NCI-H2081 (cell line): ENCODE data around the gene DUSP22.
"Not testable (repeated sequence)": the region's sequence is repeated elsewhere in the genome, so short reads cannot be mapped to it uniquely, and the experiment has no call there.

Source experiments
- DNase-seq, 2 experiments: peaks; one replicate each; lab custom pipeline; 2025; lab: John Stamatoyannopoulos, UW

DUSP22 gene

GRCh38 chr6:291697-292505 is at the start of gene DUSP22:
Gene DUSP22, plus strand, starts transcription at chr6:292487. Its CDS starts 53 bp downstream, at chr6:292540.
- DNase-seq, result no peak

- no peak for DNase-seq
Measured at GRCh38 chr6:246352-246751, 45.9 kb upstream of the DUSP22 start.

- DNase-seq, result no peak
Measured at GRCh38 chr6:247351-247750, 44.9 kb upstream of the DUSP22 start.

DNA sequence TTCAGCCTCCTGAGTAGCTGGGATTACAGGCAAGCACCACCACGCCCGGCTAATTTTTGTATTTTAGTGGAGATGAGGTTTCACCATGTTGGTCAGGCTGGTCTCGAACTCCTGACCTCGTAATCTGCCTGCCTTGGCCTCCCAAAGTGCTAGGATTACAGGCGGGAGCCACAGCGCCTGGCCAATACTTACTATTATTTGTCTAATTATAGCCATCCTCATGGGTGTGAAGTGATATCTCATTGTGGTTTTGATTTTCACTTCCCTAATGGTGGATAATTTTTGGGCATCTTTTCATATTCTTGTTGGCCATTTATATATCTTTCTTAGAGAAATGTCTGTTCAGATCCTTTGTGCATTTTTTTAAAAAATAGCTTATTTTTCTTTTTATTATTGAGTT is 44.2 kb upstream of the DUSP22 start:
- DNase-seq, result not testable (repeated sequence)

- DNase-seq, result no peak
Measured at GRCh38 chr6:250676-251075, 41.6 kb upstream of the DUSP22 start.

DNA sequence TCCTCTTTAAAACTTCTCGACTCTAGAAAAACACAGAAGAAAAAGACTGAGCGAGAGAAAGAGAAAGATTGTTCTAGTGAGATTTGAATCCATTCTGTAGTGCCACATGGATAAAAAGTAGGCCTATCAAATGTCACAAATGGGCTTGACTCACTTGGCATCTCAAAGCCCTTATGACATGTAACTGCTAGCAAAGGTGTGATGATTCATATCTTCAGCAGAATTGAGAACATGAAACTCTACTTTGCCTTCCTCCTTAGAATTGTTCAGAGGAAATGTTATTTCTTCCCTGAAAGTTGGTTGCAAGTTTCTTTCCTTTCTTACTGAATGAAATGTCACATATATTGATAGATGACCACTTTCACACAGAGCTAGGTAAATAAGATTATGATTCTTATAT is 40.4 kb upstream of the DUSP22 start:
- no peak for DNase-seq

DNA sequence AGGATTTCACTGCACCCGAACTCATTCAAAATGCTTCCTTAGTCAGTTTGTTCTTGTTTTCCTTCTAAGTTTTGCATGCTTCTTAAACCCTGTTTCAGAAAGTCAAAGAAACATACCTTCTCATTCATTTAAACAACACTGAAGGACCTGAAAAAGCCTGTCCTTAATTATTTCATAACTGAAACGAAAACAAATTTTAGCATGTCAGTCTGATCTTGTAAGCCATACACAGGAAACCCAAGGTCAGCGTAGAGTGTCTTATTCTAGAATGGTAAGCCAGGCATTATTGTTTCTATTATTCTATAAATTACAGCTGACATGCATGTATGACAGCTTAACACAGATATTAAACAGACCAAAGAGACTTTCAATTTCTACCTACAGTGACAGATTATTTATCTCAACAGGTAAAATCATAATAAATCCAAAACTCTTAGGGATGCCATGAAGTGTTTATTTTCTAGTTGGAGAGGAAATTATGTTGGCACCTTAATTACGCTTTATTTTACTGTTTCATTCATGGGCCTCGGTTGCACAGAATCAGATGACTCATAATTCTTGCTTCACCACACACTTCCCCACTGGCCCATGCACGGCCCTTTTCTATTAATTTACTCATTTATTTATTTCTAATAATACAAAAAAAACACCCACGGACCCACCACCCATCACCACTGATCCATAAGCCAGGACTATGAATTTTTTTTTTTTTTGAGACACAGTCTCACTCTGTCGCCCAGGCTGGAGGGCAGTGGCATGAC is 39.3 kb upstream of the DUSP22 start:
- DNase-seq, result peak; percentile 3 to 41

- no peak for DNase-seq
Measured at GRCh38 chr6:254016-254415, 38.3 kb upstream of the DUSP22 start.

GRCh38 chr6:255041-255750 is 37.1 kb upstream of the DUSP22 start:
- DNase-seq, result no peak

DNA sequence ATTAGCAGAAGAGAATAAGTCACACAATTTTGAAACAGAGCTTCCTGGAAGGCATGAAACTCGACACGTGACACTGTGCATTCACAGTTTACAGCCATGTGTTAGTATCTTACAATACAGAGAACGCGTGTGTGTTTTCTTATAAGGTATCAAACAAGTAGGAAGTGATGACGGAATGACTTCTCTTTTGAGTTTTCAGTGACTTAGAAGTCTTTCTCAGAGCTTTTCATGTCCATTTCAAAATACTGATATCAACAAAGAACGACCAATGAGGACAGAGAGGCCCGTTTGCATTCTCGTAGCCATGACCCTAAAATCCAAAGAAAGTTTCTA is 36.6 kb upstream of the DUSP22 start:
- DNase-seq, result no peak

DNA sequence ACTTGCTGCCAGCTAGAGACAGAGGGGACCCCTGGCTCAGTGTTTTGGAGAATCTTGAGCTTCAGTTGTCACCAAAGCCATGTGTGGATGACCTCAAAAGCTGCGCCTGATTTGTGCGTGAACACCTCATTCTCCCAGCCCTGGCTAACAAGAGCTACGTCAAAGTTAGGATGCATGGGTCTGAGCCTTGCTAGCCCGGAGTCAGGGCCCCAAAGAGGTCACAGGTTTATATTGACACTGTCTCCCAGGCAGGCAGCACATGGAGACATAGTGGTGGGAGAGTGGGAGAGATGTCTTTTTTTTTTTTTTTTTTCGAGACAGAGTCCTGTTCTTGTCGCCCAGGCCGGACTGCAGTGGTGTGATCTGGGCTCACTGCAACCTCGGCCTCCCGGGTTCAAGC is 36.1 kb upstream of the DUSP22 start:
- no peak for DNase-seq

- DNase-seq, result no peak
Measured at GRCh38 chr6:257031-257725, 35.1 kb upstream of the DUSP22 start.

DNA sequence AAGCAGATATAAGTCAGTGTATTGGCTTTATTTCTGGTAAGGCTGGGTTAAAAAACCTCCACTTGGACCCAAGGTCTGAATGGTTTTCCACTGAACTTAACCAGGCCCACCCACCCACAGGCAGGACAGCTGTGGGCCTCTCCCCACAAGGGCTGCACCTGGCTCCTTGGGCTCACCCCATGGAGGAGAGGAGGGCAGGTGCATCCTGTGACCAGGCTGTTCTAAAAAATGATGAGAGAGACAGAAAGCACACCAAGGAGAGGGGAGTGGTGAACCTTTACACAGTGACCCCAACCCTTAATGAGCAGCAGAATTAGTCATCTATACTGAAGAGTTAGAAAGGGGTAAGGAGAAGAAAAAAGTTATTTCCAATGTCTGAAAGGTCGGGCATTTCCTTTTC is 34.5 kb upstream of the DUSP22 start:
- no peak for DNase-seq

DNA sequence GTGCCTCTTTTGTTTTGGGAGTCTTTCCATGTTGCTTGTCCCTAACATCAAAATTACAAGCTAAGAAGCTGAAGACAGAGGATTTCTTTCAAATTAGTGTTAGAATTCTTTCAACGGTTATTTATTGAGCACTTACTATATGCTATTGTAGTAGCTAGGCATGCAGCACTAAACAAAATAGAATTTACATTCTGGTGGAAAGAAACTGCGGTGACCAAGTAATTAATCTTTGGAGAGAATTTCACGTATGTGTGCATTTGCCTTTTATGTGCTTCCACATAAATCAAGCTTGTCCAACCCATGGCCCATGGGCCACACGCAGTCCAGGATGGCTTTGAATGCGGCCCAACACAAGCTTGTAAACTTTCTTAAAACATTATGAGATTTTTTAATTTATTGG is 33.0 kb upstream of the DUSP22 start:
- no peak for DNase-seq

- no peak for DNase-seq
Measured at GRCh38 chr6:259901-260508, 32.3 kb upstream of the DUSP22 start.

- DNase-seq, result no peak
Measured at GRCh38 chr6:264626-265025, 27.7 kb upstream of the DUSP22 start.

DNA sequence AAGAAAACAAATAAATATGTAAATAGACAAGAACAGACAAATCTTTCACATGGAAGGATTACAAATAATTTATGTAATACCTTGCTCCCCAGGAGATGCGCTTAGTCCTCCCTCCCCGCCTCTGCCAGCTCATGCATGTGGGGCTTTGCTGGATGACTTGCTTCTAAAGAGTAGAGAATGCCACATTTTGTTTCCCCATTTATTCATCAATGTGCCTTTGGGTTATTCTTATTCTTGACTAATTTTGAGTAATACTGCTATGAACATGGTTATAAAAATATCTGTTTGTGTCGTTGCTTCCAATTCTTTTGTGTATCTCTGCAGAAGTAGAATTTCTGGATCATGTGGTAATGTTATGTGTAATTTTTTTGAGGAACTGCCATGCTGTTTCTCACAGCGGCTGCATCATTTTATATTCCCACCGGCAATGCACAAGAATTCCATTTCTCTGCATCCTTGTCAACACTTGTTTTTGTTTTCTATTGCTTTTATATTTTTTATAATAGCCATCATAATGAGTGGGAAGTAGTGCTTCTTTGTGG is 23.8 kb upstream of the DUSP22 start:
- DNase-seq, result no peak

DNA sequence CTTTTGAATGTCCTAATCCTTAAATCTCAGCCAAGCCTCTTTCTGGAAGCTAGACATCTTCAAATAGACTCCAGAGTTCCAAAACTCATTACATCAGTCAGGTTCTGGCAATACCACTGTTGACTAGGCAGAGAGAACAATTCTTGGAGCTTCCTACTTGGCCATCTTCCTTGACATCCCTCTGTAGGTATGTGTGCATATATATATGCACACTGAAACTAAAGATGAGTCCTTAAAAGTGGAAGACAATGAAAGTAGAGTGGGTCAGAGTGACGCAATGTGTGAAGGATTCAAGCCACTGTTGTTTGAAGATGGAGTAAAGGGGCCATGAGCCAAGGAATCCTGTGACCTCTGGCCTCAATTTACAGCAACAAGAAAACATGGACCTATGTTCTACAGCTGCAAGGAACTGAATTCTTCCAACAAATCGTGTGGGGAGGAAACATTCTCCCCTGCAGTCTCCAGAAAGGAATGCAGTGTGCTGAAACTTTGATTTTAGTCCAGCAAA is 18.7 kb upstream of the DUSP22 start:
- no peak for DNase-seq

DNA sequence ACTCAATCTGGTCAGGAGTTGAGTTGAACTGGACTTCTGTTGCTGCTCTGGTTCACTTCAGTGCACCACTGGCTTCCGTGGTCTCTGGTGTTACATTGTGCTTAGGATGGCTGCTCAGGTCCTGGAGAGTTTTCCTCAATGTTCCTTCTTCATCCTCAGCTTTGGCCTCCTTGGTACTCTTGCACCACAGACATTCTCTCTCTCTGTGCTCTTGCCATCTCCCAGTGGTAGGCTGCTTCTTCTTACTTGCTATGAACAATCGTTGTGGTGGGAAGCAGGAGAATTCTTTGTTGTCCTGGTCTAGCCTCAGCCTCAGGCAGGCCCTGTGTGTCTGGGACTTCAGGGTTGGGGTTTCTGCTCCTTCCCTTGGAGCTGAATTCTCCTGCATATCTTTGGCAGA is 14.5 kb upstream of the DUSP22 start:
- DNase-seq, result no peak

DNA sequence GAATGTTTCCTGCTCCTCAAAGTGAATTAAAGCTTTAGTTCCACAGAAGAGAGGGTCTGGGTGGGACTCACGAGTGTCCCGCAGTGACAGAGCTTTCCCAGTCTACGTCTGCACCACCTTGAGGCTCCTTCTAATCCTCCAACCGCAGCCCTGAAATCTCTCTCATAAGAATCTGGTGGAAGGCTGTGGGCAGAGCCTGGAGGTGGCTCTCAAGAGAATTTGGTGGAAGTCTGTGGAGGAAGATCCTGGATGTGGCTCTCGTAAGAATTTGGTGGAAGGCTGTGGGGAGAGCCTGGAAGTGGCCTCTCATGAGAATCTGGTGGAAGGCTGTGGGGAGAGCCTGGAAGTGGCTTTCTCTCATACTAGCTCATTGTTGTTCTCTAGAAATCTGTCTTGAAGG is 13.8 kb upstream of the DUSP22 start:
- no peak for DNase-seq

DNA sequence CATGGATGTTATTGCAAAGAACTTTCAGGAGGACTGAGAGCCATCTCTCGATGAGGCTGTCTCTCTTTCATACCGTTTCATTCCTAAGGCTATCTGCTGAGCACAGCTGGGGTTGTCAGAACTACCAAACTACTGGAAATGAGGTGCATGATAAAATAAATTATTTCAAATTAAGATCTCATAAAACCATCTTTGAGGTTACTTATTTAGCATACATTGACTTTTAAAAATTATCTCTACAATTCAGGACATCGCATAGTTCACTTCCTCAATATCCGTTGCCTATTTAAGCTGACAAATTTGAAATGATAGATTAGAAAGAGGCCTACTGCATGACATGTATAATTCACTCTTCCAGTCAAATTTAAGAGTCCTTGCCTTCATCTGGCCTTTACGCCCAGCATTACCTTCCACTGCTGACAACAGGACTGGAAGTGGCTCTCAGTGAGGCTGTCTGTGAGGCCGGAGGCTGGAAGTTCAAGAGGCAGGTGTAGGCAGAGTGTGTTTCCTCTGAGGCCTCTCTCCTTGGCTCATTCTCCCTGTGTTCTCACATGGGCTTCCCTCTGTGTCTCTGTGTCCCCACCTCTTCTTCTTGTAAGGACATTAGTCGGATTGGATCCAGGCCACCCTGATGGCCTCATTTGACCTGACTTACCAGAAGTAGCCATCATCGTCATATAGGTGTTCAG is 12.8 kb upstream of the DUSP22 start:
- no peak for DNase-seq
